ENCODE results near the gene PLIN5. TPM values are rescaled to one million over a fixed set of nuclear protein-coding genes. Genes with fewer than 3 reads are reported as not detected.

Gene PLIN5
- total and polyA plus RNA-seq, 2 of the 8 experiments (the other 6 are each of a cell fraction or from before 2014, with no cell fraction given): 2.0 to 2.5 TPM

DNA sequence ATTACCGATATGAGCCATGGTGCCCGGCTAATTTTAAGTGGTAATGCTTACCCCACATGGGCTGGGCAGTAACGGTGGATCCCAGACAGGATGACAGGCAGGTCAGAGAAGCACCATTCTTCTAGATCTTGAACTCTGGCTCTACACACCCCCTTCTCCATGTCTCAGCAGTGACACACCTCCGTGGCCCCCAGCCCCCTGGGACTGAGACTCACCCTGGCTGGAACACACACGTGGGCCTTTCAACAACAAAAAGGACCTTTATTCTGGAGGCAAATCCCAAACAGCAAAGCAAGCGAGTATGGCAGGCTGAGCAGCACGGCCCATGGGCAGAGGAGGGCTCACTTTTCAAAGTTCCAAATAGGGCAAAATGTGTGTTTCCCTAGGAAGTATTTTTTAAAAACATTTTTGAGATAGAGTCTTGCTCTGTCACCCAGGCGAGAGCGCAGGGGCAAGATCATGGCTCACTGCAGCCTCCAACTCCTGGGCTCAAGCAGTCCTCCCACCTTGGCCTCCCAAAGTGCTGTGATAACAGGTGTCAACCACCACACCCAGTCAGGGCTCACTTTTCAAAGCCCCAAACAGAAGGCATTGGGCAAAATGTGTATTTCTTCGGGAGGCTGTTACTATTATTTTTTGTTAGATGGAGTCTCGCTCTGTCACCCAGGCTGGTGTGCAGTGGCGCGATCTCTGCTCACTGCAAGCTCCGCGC is 12.6 kb downstream of the PLIN5 start:
- peaks cover 0 to 14% (median 9%) of the 10 kb centered on the region in 4 experiments; a peak in 4 of 7 replicates for H3K27me3 ChIP-seq (replicated peaks in 1 of 4; ENCODE audit: control insufficient read depth in 3 of 4, extremely low read depth in 1 of 4, insufficient read depth in 3 of 4, low read length in 3 of 4)
- no peak overlapping the region for H3K4ac ChIP-seq (replicated peaks; ENCODE audit: insufficient read length, low read depth, low read length)
- H3K79me2 ChIP-seq (ENCODE audit: control insufficient read depth in 1 of 2, insufficient read depth in 2 of 2, low read length in 2 of 2): no peaks in the 10 kb centered on the region
- H4K20me1 ChIP-seq (replicated peaks in 1 of 2; ENCODE audit: control insufficient read depth in 1 of 2, insufficient read depth in 2 of 2, low read length in 2 of 2): no peaks in the 10 kb centered on the region
- H3K4me1 ChIP-seq (replicated peaks in 1 of 4; ENCODE audit: control insufficient read depth in 3 of 4, insufficient read depth in 4 of 4, low read length in 3 of 4): no peaks in the 10 kb centered on the region; a peak in 4 of 7 replicates
- 87% methylated on average over 15 of the region's 15 CpGs; no CpG with 5 or more reads in 1 of the 2 experiments for WGBS, 2 experiments (ENCODE audit: extremely low coverage in 1 of 2, insufficient coverage in 1 of 2, insufficient read length in 1 of 2, insufficient replicate concordance in 2 of 2, low coverage in 1 of 2, low lambda C conversion rate in 2 of 2, missing lambda C conversion rate in 1 of 2)
- no peak overlapping the region for H2BK15ac ChIP-seq (ENCODE audit: low read length)
- H2BK20ac ChIP-seq (ENCODE audit: low read length): no peak overlapping the region
- H3K56ac ChIP-seq (replicated peaks; ENCODE audit: insufficient read length, low read depth, low read length): no peak overlapping the region
- ChIA-PET POLR2A (ENCODE audit: partially characterized antibody) (interaction anchor here (1.1 to 1.5 kb wide), 3 partner anchors 13 to 68 kb away, joined by 3 to 6 read pairs (median 5); partner anchors contain the start of gene PLIN5), CTCF (ENCODE audit: partially characterized antibody) (interaction anchor here (0.6 to 8.9 kb wide), 26 partner anchors 6 to 287 kb away, joined by 3 to 174 read pairs (median 4); partner anchors contain the start of genes LRG1, PLIN4 and PLIN5)
- H2BK120ac ChIP-seq (replicated peaks; ENCODE audit: low read depth, low read length): no peak overlapping the region
- no peaks in the 10 kb centered on the region for H3K79me1 ChIP-seq (ENCODE audit: low read depth, low read length)
- no peak overlapping the region for H3K4me3 ChIP-seq (ENCODE audit: extremely low read depth in 1 of 4, insufficient read depth in 2 of 4, low read depth in 3 of 4, low read length in 4 of 4)
- no peak overlapping the region for H4K8ac ChIP-seq (ENCODE audit: extremely low read depth, insufficient read depth, low read length)
- no peak overlapping the region for H3K23ac ChIP-seq (ENCODE audit: insufficient read length)
- H3K14ac ChIP-seq (ENCODE audit: insufficient read length): no peak overlapping the region
- H2BK5ac ChIP-seq (ENCODE audit: low read depth, low read length): no peak overlapping the region
- no peak for DNase-seq (ENCODE audit: low read depth in 1 of 2, low spot score in 2 of 2)
- no peak overlapping the region for H4K5ac ChIP-seq (ENCODE audit: insufficient read length, low read depth, low read length)
- no peak overlapping the region for H2AFZ ChIP-seq (ENCODE audit: low read length)
- FAIRE-seq: no peak
- no peak overlapping the region for H2AK5ac ChIP-seq (ENCODE audit: low read depth, low read length)
- no peaks in the 10 kb centered on the region for H3K9me3 ChIP-seq (ENCODE audit: insufficient read depth in 2 of 2, low read depth in 1 of 2, low read length in 1 of 2)
- TF ChIP-seq, protein P1, sequence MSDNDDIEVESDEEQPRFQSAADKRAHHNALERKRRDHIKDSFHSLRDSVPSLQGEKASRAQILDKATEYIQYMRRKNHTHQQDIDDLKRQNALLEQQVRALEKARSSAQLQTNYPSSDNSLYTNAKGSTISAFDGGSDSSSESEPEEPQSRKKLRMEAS (IDR thresholded peaks at IDR 0.05): no peak
- no peak for TF ChIP-seq BRCA1 (IDR thresholded peaks at IDR 0.05; ENCODE audit: low read depth, low read length)
- no peak overlapping the region; the same call in 1 of the 2 replicates for H2BK12ac ChIP-seq (ENCODE audit: low read depth, low read length)
- no peak overlapping the region for H4K91ac ChIP-seq (replicated peaks; ENCODE audit: insufficient read length, low read length)
- H3K9ac ChIP-seq (replicated peaks in 1 of 4; ENCODE audit: extremely low read depth in 1 of 4, low read depth in 3 of 4, low read length in 3 of 4): no peak overlapping the region
- H3K18ac ChIP-seq (ENCODE audit: extremely low read depth, low read length): no peak overlapping the region
- no peak overlapping the region for H3K27ac ChIP-seq (ENCODE audit: low read depth, low read length)
- no peaks in the 10 kb centered on the region for H3K23me2 ChIP-seq (ENCODE audit: low read depth, low read length)
- no peak overlapping the region for H3K4me2 ChIP-seq (ENCODE audit: insufficient read depth in 1 of 2, low read depth in 2 of 2, low read length in 2 of 2)
- no peaks in the 10 kb centered on the region for H3K36me3 ChIP-seq (ENCODE audit: control insufficient read depth in 2 of 4, insufficient read depth in 4 of 4, low read length in 3 of 4)
